Measurements from ENCODE around the gene ZNF793.

The ZNF793 gene

GRCh38 chr19:37563518-37563917 lies 56.8 kb downstream of the ZNF793 start:
- in situ Hi-C loops (cut with MboI; ENCODE audit: low sequenced_read_pairs, unreplicated experiment): no loop called here
- no peak for DNase-seq (ENCODE audit: low spot score)
- TF ChIP-seq CTCF (IDR thresholded peaks at IDR 0.05; ENCODE audit: borderline replicate concordance, control extremely low read depth, extremely low read depth, insufficient read depth, missing control alignments): no peak

DNA sequence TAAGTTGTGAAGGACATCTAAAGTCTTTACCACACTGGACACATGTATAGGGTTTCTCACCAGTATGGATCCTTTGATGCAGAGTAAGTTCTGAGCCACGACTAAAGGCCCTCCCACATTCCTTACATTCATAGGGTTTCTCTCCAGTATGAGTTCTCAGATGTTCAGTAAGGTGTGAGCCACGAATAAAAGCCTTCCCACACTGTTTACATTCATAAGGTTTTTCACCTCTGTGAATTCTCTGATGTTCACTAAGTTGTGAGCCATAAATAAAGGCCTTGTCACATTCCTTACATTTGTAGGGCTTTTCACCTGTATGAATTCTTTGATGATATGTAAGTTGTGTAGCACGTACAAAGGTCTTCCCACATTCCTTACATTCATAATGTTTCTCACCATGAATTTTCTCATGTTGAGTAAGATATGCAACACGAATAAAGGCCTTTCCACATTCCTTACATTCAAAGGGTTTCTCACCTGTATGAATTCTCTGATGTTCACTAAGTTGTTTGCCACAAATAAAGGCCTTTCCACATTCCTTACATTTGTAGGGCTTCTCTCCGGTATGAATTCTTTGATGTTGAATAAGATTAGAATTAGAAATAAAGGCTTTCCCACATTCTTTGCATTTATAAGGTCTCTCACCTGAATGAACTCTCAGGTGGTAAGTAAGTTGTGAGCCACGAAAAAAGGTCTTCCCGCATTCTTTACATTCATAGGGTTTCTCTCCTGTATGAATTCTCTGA lies 58.1 kb downstream of the ZNF793 start:
- no peak for DNase-seq (ENCODE audit: low spot score)
- TF ChIP-seq CTCF (IDR thresholded peaks at IDR 0.05; ENCODE audit: borderline replicate concordance, control extremely low read depth, extremely low read depth, insufficient read depth, missing control alignments): no peak
- in situ Hi-C loops (cut with MboI; ENCODE audit: low sequenced_read_pairs, unreplicated experiment): no loop called here

GRCh38 chr19:37565370-37565669 lies 58.6 kb downstream of the ZNF793 start:
- in situ Hi-C loops (cut with MboI; ENCODE audit: low sequenced_read_pairs, unreplicated experiment): no loop called here
- DNase-seq (ENCODE audit: low spot score): no peak
- TF ChIP-seq CTCF (IDR thresholded peaks at IDR 0.05; ENCODE audit: borderline replicate concordance, control extremely low read depth, extremely low read depth, insufficient read depth, missing control alignments): no peak

DNA sequence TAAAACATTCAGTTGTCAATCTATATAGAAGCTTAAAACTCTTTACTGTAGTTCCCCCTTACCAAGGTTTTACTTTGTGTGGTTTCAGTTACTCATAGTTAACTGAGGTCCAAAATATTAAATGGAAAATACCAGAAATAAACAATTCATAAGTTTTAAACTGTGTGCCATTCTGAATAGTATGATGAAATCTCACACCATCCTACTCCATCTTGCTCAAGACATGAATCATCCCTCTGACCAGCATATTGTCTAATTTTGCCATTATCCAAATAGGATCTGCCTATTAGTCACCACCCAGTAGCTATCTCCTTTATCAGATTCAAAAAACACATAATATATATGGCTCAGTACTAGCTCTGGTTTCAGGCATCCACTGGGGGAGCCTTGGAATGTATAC lies 65.5 kb downstream of the ZNF793 start:
- TF ChIP-seq CTCF (IDR thresholded peaks at IDR 0.05; ENCODE audit: borderline replicate concordance, control extremely low read depth, extremely low read depth, insufficient read depth, missing control alignments): no peak
- no peak for DNase-seq (ENCODE audit: low spot score)
- in situ Hi-C loops (cut with MboI; ENCODE audit: low sequenced_read_pairs, unreplicated experiment): no loop called here

GRCh38 chr19:37583340-37583739 lies 76.6 kb downstream of the ZNF793 start:
- no peak for DNase-seq (ENCODE audit: low spot score)
- TF ChIP-seq CTCF (IDR thresholded peaks at IDR 0.05; ENCODE audit: borderline replicate concordance, control extremely low read depth, extremely low read depth, insufficient read depth, missing control alignments): no peak
- in situ Hi-C loops (cut with MboI; ENCODE audit: low sequenced_read_pairs, unreplicated experiment): no loop called here

Data from GM13976 (cell line).